Activated B cell treated with CpG ODN at 0.5 μM for 24 hours (primary cell): ENCODE measurements around the gene ZKSCAN3. TPM values are rescaled to one million over a fixed set of nuclear protein-coding genes. Genes with fewer than 3 reads are reported as not detected.
"Not testable (repeated sequence)": the region's sequence is repeated elsewhere in the genome, so short reads cannot be mapped to it uniquely, and the experiment has no call there.

ENCODE experiments used
- ATAC-seq: fragments of 200-7000 bp; cut with Tn5 transposase; one replicate; pipeline ENCODE4 v1.10.0; 2021; ENCODE audit warnings: low read depth, mild to moderate bottlenecking, moderate library complexity
- CTCF ChIA-PET: fragments of 350-600 bp; sonication (Branson Sonifier 250); formaldehyde crosslinking; loops from one replicate; lab custom pipeline; 2021; ENCODE audit warnings: antibody characterized with exemption; lab: Charles Lee
- POLR2A ChIA-PET: fragments of 350-600 bp; sonication (Branson Sonifier 250); formaldehyde crosslinking; loops from one replicate; lab custom pipeline; 2021; ENCODE audit warnings: antibody characterized with exemption; lab: Charles Lee
- DNase-seq: peaks from one replicate; pipeline ENCODE4 v3.0.0; 2022
- H3K27ac Mint-ChIP-seq: one replicate; pipeline ENCODE4 v1.8.0; 2020; ENCODE audit warnings: mixed read lengths
- H3K27me3 Mint-ChIP-seq: one replicate; pipeline ENCODE4 v1.8.0; 2021; ENCODE audit warnings: mixed read lengths
- H3K36me3 Mint-ChIP-seq: one replicate; pipeline ENCODE4 v1.8.0; 2021; ENCODE audit warnings: low read depth, mixed read lengths
- H3K4me1 Mint-ChIP-seq: one replicate; pipeline ENCODE4 v1.8.0; 2021; ENCODE audit warnings: mixed read lengths
- H3K4me3 Mint-ChIP-seq: one replicate; pipeline ENCODE4 v1.8.0; 2020; ENCODE audit warnings: mild to moderate bottlenecking, mixed read lengths
- H3K9me3 Mint-ChIP-seq: one replicate; pipeline ENCODE4 v1.8.0; 2020; ENCODE audit warnings: mixed read lengths
- CTCF ChIP-seq: fragments of 200-600 bp; IDR thresholded peaks from one replicate; pipeline ENCODE4 v1.8.0; 2022; ENCODE audit warnings: antibody characterized with exemption, mild to moderate bottlenecking
- intact Hi-C: fragments of 100-400 bp; cut with micrococcal nuclease; formaldehyde crosslinking; loops from one replicate; pipeline ENCODE4 v1.15.1; 2024
- total RNA-seq: library from RNA; stranded (reverse); gene quantifications from 2 replicates; pipeline ENCODE4 v1.2.3, GENCODE V29; 2022

The ZKSCAN3 gene
- 5.6 and 6.3 TPM in 2 replicates for total RNA-seq

GRCh38 chr6:28349892-28350737 is at the start of gene ZKSCAN3:
Gene ZKSCAN3, plus strand, starts transcription at chr6:28349947. Its CDS starts 9,640 bp downstream, at chr6:28359587.
- CTCF ChIA-PET = interaction anchor here (0.9 to 1.7 kb wide), 6 partner anchors 15 to 225 kb away, joined by 3 to 7 read pairs (median 3); partner anchors contain the start of genes ZSCAN23 and ZSCAN26
- ATAC-seq (peak; percentile 100), DNase-seq (peak; percentile 68)
- peak within 1 kb of the TSS; percentile 94 for H3K27ac Mint-ChIP-seq
- peaks cover 13% of the 10 kb centered on the region for H3K36me3 Mint-ChIP-seq
- peak within 1 kb of the TSS; percentile 96 for H3K4me3 Mint-ChIP-seq
- peaks cover 28% of the 10 kb centered on the region for H3K4me1 Mint-ChIP-seq
- intact Hi-C loops = loop anchor here (1.0 to 5.0 kb wide), 5 partner anchors 15 to 268 kb away; partner anchors contain the start of genes ZNF165, ZSCAN12 and ZSCAN26
- peaks cover 7% of the 10 kb centered on the region for H3K27me3 Mint-ChIP-seq
- no peaks in the 10 kb centered on the region for H3K9me3 Mint-ChIP-seq
- POLR2A ChIA-PET = interaction anchor here (0.6 to 2.1 kb wide), 11 partner anchors 9 to 457 kb away, joined by 3 to 19 read pairs (median 4); partner anchors contain the start of genes PGBD1, ZKSCAN8 and ZSCAN26
- no peak for TF ChIP-seq CTCF

GRCh38 chr6:28303570-28303969 is 46.2 kb upstream of the ZKSCAN3 start:
- TF ChIP-seq CTCF = no peak
- CTCF ChIA-PET = no interaction called here
- DNase-seq (no peak), ATAC-seq (no peak)
- no peaks in the 10 kb centered on the region for H3K27me3 Mint-ChIP-seq
- no peak overlapping the region for H3K4me3 Mint-ChIP-seq
- H3K36me3 Mint-ChIP-seq = no peaks in the 10 kb centered on the region
- peaks cover 5% of the 10 kb centered on the region for H3K9me3 Mint-ChIP-seq
- POLR2A ChIA-PET = no interaction called here
- intact Hi-C loops = no loop called here
- H3K27ac Mint-ChIP-seq = no peak overlapping the region
- H3K4me1 Mint-ChIP-seq = peaks cover 5% of the 10 kb centered on the region

- intact Hi-C loops, H3K9me3 Mint-ChIP-seq, H3K36me3 Mint-ChIP-seq, H3K4me1 Mint-ChIP-seq, H3K4me3 Mint-ChIP-seq, CTCF ChIA-PET, H3K27ac Mint-ChIP-seq, H3K27me3 Mint-ChIP-seq, POLR2A ChIA-PET, DNase-seq, ATAC-seq: not testable (repeated sequence)
These were observed 43.4 kb upstream of the ZKSCAN3 start for GRCh38 chr6:28306363-28306762.

- H3K9me3 Mint-ChIP-seq = peaks cover 2% of the 10 kb centered on the region
- no peak overlapping the region for H3K4me3 Mint-ChIP-seq
- no peak overlapping the region for H3K27ac Mint-ChIP-seq
- peaks cover 4% of the 10 kb centered on the region for H3K27me3 Mint-ChIP-seq
- DNase-seq (no peak), ATAC-seq (no peak)
- no peaks in the 10 kb centered on the region for H3K36me3 Mint-ChIP-seq
- no peaks in the 10 kb centered on the region for H3K4me1 Mint-ChIP-seq
- CTCF ChIA-PET = no interaction called here
- intact Hi-C loops = no loop called here
- TF ChIP-seq CTCF = no peak
- POLR2A ChIA-PET = no interaction called here
These were observed 38.5 kb upstream of the ZKSCAN3 start for GRCh38 chr6:28311139-28311823.

- TF ChIP-seq CTCF = no peak
- ATAC-seq (no peak), DNase-seq (no peak)
- POLR2A ChIA-PET = no interaction called here
- no peaks in the 10 kb centered on the region for H3K4me1 Mint-ChIP-seq
- H3K27me3 Mint-ChIP-seq = peaks cover 4% of the 10 kb centered on the region
- no peak overlapping the region for H3K4me3 Mint-ChIP-seq
- CTCF ChIA-PET = no interaction called here
- no peak overlapping the region for H3K27ac Mint-ChIP-seq
- no peaks in the 10 kb centered on the region for H3K36me3 Mint-ChIP-seq
- intact Hi-C loops = no loop called here
- no peaks in the 10 kb centered on the region for H3K9me3 Mint-ChIP-seq
These were observed 36.8 kb upstream of the ZKSCAN3 start for GRCh38 chr6:28312939-28313338.
